Measurements from ENCODE around the gene TP53TG3B. TPM values are rescaled to one million over a fixed set of nuclear protein-coding genes. Genes with fewer than 3 reads are reported as not detected.
"Not testable (repeated sequence)": the region's sequence is repeated elsewhere in the genome, so short reads cannot be mapped to it uniquely, and the experiment has no call there.

TP53TG3B gene, protein sequence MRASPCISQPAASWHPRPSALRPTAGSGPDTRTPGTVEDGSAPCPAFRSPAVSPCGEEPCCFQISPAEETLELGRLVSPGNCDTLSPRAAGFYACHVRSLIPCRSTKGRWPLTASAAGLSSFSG
- total RNA-seq, result not detected

DNA sequence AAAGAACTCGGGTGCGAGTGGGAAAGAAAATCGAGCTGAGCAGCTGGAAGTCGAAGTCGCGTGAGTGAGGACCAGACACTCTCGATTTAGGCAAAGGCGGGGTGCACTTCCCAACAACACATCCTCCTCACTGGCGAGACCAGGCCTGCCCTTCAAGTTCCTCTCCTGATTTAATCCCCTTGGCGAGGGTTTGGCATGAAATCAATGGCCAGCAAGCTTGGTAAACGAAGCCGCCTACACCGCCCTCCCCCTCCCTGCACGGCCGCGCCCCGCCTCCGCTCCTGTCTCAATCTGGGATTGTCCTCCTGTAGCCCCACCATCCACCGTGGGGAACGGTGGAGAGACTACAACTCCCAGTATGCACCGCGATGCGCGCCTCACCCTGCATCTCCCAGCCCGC lies at the start of gene TP53TG3B:
Gene TP53TG3B (plus strand): TSS at position 301 of the 400 bp plus-strand sequence. CDS start 68 bp downstream, at position 369.
- CTCF ChIA-PET; H3K27me3 Mint-ChIP-seq; H3K4me3 Mint-ChIP-seq; H3K27ac Mint-ChIP-seq; POLR2A ChIA-PET; DNase-seq; H3K4me1 Mint-ChIP-seq; H3K9me3 Mint-ChIP-seq; H3K36me3 Mint-ChIP-seq (ENCODE audit: low read depth): not testable (repeated sequence)

DNA sequence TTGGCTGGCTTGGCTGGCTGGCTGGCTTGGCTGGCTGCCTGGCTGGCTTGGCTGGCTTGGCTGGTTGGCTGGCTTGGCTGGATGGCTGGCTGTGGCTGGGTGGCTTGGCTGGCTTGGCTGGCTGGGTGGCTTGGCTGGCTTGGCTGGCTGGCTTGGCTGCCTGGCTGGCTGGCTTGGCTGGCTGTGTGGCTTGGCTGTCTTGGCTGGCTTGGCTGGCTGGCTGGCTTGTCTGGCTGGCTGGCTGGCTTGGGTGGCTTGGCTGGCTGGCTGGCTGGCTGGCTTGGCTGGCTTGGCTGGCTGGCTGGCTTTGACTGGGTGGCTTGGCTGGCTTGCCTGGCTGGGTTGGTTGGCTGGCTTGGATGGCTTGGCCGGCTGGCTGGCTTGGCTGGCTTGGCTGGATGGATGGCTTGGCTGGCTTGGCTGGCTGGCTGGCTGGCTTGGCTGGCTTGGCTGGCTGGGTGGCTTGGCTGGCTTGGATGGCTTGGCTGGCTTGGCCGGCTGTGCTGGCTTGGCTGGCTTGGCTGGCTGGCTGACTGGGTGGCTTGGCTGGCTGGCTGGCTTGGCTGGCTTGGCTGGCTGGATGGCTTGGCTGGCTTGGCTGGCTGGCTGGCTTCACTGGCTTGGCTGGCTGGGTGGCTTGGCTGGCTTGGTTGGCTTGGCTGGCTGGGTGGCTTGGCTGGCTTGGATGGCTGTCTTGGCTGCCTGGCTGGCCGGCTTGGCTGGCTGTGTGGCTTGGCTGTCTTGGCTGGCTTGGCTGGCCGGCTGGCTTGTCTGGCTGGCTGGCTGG lies 24.2 kb upstream of the TP53TG3B start:
- H3K27me3 Mint-ChIP-seq, result not testable (repeated sequence)

DNA sequence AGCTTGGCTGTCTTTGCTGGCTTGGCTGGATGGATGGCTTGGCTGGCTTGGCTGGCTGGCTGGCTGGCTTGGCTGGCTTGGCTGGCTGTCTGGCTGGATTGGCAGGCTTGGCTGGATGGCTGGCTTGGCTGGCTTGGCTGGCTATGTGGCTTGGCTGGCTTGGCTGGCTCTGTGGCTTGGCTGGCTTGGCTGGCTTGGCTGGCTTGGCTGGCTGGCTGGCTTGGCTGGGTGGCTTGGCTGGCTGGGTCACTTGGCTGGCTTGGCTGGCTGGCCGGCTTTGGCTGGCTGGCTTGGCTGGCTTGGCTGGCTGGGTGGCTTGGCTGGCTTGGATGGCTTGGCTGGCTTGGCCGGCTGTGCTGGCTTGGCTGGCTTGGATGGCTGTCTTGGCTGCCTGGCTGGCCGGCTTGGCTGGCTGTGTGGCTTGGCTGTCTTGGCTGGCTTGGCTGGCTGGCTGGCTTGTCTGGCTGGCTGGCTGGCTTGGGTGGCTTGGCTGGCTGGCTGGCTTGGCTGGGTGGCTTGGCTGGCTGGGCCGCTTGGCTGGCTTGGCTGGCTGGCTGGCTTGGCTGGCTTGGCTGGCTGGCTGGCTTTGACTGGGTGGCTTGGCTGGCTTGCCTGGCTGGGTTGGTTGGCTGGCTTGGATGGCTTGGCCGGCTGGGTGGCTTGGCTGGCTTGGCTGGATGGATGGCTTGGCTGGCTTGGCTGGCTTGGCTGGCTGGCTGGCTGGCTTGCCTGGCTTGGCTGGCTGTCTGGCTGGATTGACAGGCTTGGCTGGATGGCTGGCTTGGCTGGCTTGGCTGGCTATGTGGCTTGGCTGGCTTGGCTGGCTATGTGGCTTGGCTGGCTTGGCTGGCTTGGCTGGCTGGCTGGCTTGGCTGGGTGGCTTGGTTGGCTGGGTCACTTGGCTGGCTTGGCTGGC lies 22.8 kb upstream of the TP53TG3B start:
- CTCF ChIA-PET, result interaction anchor here (0.6 kb wide), 1 partner anchor 154 kb away, joined by 3 read pairs; no protein-coding TSS in a partner anchor
- POLR2A ChIA-PET; H3K36me3 Mint-ChIP-seq (ENCODE audit: low read depth): not testable (repeated sequence)

More for the DNA sequence above, 24.2 kb upstream of the TP53TG3B start:
- CTCF ChIA-PET; H3K9me3 Mint-ChIP-seq; H3K4me3 Mint-ChIP-seq; POLR2A ChIA-PET; H3K27ac Mint-ChIP-seq; H3K36me3 Mint-ChIP-seq (ENCODE audit: low read depth); H3K4me1 Mint-ChIP-seq: not testable (repeated sequence)
- peak; percentile 42 for DNase-seq

DNA sequence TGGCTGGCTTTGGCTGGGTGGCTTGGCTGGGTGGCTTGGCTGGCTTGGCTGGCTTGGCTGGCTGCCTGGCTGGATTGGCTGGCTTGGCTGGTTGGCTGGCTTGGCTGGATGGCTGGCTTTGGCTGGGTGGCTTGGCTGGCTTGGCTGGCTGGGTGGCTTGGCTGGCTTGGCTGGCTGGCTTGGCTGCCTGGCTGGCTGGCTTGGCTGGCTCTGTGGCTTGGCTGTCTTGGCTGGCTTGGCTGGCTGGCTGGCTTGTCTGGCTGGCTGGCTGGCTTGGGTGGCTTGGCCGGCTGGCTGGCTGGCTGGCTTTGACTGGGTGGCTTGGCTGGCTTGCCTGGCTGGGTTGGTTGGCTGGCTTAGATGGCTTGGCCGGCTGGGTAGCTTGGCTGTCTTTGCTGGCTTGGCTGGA lies 22.1 kb upstream of the TP53TG3B start:
- POLR2A ChIA-PET; H3K27me3 Mint-ChIP-seq; H3K4me1 Mint-ChIP-seq; H3K27ac Mint-ChIP-seq; H3K4me3 Mint-ChIP-seq; CTCF ChIA-PET; H3K36me3 Mint-ChIP-seq (ENCODE audit: low read depth); H3K9me3 Mint-ChIP-seq: not testable (repeated sequence)
- DNase-seq, result peak; percentile 24

More for the DNA sequence above, 22.8 kb upstream of the TP53TG3B start:
- not testable (repeated sequence) for H3K4me1 Mint-ChIP-seq, H3K9me3 Mint-ChIP-seq, H3K27me3 Mint-ChIP-seq, H3K4me3 Mint-ChIP-seq, H3K27ac Mint-ChIP-seq
- peak; percentile 39 for DNase-seq

DNA sequence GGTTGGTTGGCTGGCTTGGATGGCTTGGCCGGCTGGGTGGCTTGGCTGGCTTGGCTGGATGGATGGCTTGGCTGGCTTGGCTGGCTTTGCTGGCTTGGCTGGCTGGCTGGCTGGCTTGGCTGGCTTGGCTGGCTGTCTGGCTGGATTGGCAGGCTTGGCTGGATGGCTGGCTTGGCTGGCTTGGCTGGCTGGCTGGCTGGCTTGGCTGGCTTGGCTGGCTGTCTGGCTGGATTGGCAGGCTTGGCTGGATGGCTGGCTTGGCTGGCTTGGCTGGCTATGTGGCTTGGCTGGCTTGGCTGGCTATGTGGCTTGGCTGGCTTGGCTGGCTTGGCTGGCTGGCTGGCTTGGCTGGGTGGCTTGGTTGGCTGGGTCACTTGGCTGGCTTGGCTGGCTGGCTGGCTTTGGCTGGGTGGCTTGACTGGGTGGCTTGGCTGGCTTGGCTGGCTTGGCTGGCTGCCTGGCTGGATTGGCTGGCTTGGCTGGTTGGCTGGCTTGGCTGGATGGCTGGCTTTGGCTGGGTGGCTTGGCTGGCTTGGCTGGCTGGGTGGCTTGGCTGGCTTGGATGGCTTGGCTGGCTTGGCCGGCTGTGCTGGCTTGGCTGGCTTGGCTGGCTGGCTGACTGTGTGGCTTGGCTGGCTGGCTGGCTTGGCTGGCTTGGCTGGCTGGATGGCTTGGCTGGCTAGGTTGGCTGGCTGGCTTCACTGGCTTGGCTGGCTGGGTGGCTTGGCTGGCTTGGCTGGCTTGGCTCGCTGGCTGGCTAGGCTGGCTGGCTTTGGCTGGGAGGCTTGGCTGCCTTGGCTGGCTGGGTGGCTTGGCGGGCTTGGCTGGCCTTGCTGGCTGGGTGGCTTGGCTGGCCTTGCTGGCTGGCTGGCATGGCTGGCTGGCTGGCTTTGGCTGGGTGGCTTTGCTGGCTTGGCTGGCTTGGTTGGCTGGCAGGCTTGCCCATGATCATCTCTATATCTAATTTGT lies 21.3 kb upstream of the TP53TG3B start:
- H3K27ac Mint-ChIP-seq; H3K36me3 Mint-ChIP-seq (ENCODE audit: low read depth); H3K9me3 Mint-ChIP-seq; POLR2A ChIA-PET; H3K27me3 Mint-ChIP-seq; CTCF ChIA-PET; H3K4me3 Mint-ChIP-seq; H3K4me1 Mint-ChIP-seq: not testable (repeated sequence)
- peak; percentile 29 for DNase-seq

Other genes starting within 250 kb of the TP53TG3B start
- not detected for gene TP53TG3C, start 166.6 kb upstream of the TP53TG3B start, total RNA-seq
- gene TP53TG3E, start 56.5 kb upstream of the TP53TG3B start, total RNA-seq, result not detected
- not detected for gene TP53TG3F, start 98.8 kb downstream of the TP53TG3B start, total RNA-seq